Fibroblast of skin of abdomen (primary cell): ENCODE data around the gene EXD2. TPM values are rescaled to one million over a fixed set of nuclear protein-coding genes. Genes with fewer than 3 reads are reported as not detected.
A peak's percentile ranks its signal among the peaks of the same experiment; 100 is the strongest.
"Not testable (repeated sequence)": the region's sequence is repeated elsewhere in the genome, so short reads cannot be mapped to it uniquely, and the experiment has no call there.

Experiments
- DNase-seq: peaks from one replicate; pipeline ENCODE4 v3.0.0-alpha.2; 2013
- polyA plus RNA-seq, 2 experiments: library from polyadenylated mRNA; unstranded; fragments of 120-200 nt; gene quantifications; one replicate each; pipeline ENCODE4 v1.2.1, GENCODE V29; 2013; ENCODE audit not compliant: insufficient read length in 2 of 2

Gene EXD2, protein sequence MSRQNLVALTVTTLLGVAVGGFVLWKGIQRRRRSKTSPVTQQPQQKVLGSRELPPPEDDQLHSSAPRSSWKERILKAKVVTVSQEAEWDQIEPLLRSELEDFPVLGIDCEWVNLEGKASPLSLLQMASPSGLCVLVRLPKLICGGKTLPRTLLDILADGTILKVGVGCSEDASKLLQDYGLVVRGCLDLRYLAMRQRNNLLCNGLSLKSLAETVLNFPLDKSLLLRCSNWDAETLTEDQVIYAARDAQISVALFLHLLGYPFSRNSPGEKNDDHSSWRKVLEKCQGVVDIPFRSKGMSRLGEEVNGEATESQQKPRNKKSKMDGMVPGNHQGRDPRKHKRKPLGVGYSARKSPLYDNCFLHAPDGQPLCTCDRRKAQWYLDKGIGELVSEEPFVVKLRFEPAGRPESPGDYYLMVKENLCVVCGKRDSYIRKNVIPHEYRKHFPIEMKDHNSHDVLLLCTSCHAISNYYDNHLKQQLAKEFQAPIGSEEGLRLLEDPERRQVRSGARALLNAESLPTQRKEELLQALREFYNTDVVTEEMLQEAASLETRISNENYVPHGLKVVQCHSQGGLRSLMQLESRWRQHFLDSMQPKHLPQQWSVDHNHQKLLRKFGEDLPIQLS
- 15.9 TPM for polyA plus RNA-seq (2013, experiment 1 of 2; ENCODE audit: insufficient read length)
- 16.1 TPM for polyA plus RNA-seq (2013, experiment 2 of 2; ENCODE audit: insufficient read length)

DNA sequence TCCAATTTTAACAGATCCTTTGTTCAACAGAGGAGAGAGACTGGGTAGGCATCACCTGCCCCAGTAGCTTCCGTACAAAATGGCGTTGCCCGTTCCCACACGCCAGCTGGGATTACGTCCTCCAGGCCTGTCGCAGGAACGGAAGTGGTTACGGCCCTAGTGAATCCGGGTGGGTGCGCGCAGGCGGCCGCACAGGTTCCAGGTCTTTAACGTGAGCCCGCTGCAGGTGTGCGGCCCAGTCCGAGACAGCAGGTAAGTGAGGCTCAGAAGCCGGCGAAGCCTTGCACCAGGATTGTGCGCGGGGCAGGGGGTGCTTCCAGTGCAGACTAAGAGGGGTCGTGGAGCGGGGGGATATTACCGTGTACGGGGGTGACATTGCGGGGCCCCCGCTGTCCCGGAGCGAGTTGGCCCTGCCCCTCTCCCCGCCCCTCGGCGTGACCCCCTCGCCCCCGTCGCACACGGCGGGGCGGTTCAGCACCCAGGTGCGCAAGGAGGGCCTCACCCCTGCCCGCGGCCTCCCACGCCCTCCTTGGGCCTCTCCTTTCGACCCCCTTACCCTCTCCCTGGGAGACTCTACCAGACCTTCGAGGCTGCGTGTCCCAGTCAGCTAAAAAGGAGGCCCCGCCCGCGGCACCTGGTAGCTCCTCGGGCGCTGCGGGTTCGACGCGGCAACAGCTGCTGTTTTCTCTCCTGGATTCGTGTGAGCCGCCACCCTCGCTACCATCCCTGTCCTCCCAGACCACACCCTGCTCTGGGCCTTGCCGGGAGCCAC lies at the start of gene EXD2:
Gene EXD2 (plus strand): TSS at position 159 of the 772 bp plus-strand sequence. CDS start 17,973 bp downstream, outside the sequence.
- peak; percentile 83 for DNase-seq

DNA sequence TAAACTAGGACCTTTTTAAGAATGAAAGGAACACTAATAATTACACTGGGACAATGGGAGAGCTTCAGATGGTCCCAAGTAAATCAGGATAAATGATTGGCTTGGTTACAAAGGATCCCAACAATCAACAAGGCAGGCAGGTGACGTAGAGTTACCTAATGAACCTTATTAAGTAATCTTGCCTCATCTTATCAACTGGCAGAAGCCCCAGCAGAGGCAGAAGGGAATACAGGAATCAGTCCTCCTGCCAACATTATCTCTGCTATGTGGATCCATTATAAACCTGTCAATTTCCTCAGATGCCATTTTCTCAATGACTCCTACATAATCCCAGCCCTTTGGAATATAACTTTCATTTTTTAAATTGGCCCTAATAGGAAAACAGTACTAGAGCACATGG lies 49.7 kb upstream of the EXD2 start:
- no peak for DNase-seq

DNA sequence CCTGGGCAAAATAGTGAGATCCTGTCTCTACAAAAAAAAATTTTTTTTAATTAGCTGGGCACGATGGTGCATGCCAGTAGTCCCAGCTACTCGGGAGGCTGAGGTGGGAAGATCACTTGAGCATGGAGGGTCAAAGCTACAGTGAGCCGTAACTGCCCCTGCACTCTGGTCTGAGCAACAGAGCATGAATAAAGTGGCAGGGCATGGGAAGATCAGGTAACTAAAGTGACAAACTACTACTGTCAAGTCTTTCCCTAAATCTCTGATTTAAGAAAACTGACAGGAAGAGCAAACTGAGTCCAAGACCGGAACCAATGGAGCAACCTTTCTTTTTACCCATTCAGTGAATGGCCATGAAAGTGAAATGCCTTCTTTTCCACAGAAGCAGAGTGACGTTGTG lies 49.2 kb upstream of the EXD2 start:
- DNase-seq = no peak

- no peak for DNase-seq
Observed at GRCh38 chr14:69149461-69150244, 41.6 kb upstream of the EXD2 start.

DNA sequence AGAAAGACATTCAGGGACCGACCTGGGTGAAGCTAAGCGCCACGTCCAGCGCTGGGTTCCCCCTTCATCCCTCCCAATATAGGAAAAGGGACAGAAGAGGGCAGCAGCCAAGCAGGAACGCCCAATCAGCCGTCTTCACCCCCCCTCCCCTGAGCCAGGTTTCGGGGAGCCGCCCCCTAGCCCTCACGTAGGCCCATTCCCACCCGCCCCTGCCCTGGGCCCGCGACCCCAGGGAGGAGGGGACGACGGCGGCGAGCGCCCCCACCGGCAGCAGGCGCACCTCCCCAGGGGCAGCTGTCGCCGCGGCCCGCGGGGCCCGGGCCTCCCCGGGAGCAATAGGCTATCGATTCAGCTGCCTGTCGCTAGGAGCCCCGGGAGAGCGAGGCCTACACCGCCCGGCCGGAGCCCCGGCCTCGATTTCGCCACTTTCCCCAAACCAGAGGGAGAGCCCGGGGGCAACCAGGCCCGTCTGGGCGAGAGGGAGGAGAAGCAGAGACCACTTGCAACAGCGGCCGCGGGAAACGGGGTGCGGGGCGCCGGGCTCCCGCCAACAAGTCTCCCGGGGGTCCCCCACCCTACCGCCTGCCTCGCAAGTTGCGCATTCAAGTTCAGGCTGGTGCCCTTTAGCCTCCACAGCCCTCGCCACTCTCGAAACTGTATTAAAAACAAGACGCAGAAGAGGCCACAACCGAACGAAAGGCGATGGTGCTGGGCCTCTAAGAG lies 39.7 kb upstream of the EXD2 start:
- DNase-seq = peak; percentile 73

GRCh38 chr14:69152181-69152901 lies 39.0 kb upstream of the EXD2 start:
- DNase-seq = peak; percentile 61

- no peak for DNase-seq
Observed at GRCh38 chr14:69152902-69153151, 38.5 kb upstream of the EXD2 start, which contains the start of gene DCAF5. TSS of gene DCAF5 (minus strand) at chr14:69153119. CDS start at chr14:69152978, 141 bp downstream.

- peak; percentile 95 for DNase-seq
Observed at GRCh38 chr14:69153152-69153872, 38.0 kb upstream of the EXD2 start.

DNA sequence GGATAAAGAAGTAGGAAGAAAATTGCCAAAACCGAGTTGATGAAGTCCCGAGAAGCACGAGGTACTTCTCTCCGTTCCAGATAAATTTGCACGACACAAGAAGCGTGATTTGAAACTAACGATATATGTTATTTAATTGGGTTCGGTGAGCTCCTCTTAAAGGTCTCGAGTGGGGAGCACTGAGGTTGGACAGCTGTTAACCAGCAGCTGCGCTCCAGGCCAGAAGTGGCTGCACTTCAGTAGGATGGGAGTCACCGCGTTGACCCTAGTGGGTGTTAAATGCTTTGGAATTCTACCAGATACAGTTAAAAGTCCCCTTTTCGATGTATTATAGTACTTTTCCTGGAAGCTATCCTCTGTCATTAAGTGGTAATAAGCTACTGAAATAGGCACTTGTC lies 37.4 kb upstream of the EXD2 start:
- no peak for DNase-seq

- peak; percentile 14 for DNase-seq
Observed at GRCh38 chr14:69154779-69155178, 36.5 kb upstream of the EXD2 start.

DNA sequence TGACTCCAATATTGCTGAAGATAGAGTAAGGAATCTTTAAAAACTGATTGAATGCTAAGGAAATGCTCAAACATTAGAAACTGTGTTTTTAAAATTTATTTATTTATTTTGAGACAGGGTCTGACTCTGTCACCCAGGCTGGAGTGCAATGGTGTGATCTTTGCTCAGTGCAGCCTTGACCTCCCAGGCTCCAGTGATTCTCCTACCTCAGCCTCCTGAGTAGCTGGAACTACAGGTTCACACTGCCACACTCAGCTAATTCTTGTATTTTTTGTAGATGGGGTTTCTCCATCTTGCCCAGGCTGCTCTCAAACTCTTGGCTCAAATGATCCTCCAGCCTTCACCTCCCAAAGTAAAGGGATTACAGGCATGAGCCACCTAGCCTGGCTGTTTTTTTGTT lies 35.1 kb upstream of the EXD2 start:
- no peak for DNase-seq

DNA sequence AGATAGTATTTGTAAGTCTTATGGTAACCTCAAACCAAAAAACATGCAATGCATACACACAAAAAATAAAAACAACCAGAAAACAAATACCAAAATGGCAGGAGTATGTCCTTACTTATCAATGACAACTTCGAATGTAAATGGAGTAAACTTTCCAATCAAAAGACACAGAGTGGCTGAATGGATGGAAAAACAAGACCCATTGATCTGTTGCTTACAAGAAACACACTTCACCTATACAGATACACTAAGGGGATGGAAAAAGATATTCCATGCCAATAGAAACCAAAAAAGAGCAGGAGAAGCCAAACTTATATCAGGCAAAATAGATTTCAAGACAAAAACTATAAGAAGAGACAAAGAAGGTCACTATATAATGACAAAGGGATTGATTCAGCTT lies 29.7 kb upstream of the EXD2 start:
- no peak for DNase-seq

DNA sequence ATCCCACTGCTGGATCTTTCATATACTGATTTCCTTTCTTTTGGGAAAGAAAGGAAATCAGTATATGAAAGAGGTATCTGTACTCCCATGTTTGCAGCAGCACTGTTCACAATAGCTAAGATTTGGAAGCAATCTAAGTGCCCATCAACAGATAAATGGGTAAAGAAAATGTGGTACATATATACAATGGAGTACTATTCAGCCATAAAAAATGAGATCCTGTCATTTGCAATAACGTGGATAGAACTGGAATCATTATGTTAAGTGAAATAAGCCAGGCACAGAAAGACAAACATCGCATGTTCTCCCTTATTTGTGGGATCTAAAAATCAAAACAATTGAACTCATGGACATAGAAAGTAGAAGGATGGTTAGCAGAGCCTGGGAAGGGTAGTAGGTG lies 25.5 kb upstream of the EXD2 start:
- DNase-seq = not testable (repeated sequence)

DNA sequence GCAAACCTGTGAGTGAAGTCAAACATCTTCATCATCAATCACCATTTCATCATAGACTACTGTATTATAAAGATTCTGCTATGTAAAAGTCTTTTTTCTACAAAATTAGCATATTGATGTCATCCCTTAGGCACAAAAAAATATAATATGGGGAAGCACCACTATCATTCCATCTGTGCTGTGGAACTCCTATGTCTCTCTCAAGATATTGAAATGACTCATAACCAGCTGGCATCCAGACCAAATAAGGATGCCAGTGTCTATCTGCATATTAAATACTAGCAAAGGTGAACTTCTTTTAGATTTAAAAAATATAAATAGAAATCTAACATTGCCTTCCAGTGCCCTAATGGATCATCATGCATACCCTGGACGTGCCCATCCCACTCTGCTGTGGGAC lies 20.5 kb upstream of the EXD2 start:
- no peak for DNase-seq

DNA sequence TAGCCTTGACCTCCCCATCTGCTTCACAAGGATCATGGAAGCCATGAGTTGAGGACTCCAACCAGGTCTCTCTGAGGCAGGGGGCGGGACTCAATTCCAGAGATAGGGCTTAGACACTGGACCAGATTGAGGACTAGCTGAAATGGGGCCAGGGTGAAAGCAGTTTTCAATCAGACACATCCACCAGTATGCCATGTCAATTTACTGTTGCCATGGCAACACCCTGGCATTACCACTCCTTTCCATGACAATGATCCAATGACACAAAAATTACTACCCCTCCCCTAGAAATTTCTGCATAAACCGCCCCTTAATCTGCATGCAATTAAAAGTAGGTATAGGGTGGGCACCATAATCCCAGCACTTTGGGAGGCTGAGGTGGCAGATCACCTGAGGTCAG lies 19.7 kb upstream of the EXD2 start:
- DNase-seq = no peak

GRCh38 chr14:69175130-69175529 lies 16.2 kb upstream of the EXD2 start:
- no peak for DNase-seq

- no peak for DNase-seq
Observed at GRCh38 chr14:69181491-69181890, 9.8 kb upstream of the EXD2 start.

GRCh38 chr14:69182580-69182979 lies 8.7 kb upstream of the EXD2 start:
- DNase-seq = not testable (repeated sequence)

GRCh38 chr14:69183735-69184134 lies 7.6 kb upstream of the EXD2 start:
- DNase-seq = no peak

DNA sequence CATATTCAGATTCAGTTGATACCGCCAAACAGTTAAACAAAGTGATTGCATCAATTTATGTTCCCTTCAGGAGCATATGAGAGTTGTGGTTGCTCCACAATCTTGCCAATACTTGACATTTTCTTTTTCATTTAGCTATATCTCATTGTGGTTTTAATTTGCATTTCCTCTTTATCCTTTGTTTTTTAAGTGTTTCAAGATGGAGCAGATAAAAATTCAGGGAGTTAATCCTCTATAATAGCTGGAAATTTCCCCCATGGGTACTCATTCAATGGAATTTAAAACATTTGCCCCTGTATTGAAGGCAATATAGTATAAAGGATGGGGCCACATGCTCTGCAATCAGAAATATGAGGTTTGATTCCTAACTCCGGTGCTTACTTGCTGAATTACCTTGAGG lies 1.1 kb upstream of the EXD2 start:
- DNase-seq = peak; percentile 43

- DNase-seq = no peak
Observed at GRCh38 chr14:69193721-69194120, 2.4 kb downstream of the EXD2 start.
